K562 (cell line): ENCODE measurements around the gene FARSB. TPM values are rescaled to one million over a fixed set of nuclear protein-coding genes. Genes with fewer than 3 reads are reported as not detected.

Experiments used
- ATAC-seq: fragments of 200-7000 bp; cut with Tn5 transposase; 3 replicates; pipeline ENCODE4 v1.9.1; 2020; ENCODE audit warnings: moderate library complexity
- BruUV-seq: library from RNA; stranded (reverse); fragments of 400-500 nt; replicated peaks from 2 replicates; lab custom pipeline; 2021; lab: Mats Ljungman, UMichigan
- CTCF ChIA-PET: fragments of 300-600 bp; formaldehyde crosslinking; extraction: SDS; loops from one replicate; lab custom pipeline; 2021; ENCODE audit warnings: low intra/inter-chr PET ratio; lab: Yijun Ruan, JAX
- POLR2A ChIA-PET: fragments of 300-600, 350-650 bp; sonication (Branson Sonifier 250); formaldehyde crosslinking; extraction: SDS; loops from one replicate; lab custom pipeline; 2021; ENCODE audit warnings: antibody characterized with exemption, inconsistent platforms; lab: Yijun Ruan, JAX
- DNase-seq, 4 experiments: peaks; one replicate each; pipeline versions ENCODE4 v3.0.0 to v3.0.0-alpha.2; 2011 to 2018; ENCODE audit warnings: low spot score in 3 of 4, mixed read lengths in 3 of 4; ENCODE audit errors: extremely low read depth in 1 of 4
- FAIRE-seq: peaks from 2 replicates; lab custom pipeline; 2011; peaks lifted over from hg19 to GRCh38; lab: Jason Lieb, UNC
- H2AFZ ChIP-seq: 2 replicates; pipeline ENCODE4 v1.6.0; 2011; ENCODE audit warnings: low read depth, low read length, control low read depth, inconsistent platforms
- H3K27ac ChIP-seq: fragments of 200-600 bp; 3 replicates; pipeline ENCODE4 v1.8.0; 2011; ENCODE audit warnings: low read depth, mild to moderate bottlenecking, control low read depth, inconsistent platforms, low read length, moderate library complexity, mixed read lengths; ENCODE audit errors: extremely low read depth
- H3K27me3 ChIP-seq, 2 experiments: fragments of 300-600 bp in 1 of 2; 2 replicates in 1 of 2; 3 replicates in 1 of 2; pipeline versions ENCODE4 v1.6.0 to v1.8.0; 2011; ENCODE audit warnings: inconsistent platforms in 2 of 2, low read length in 2 of 2, mild to moderate bottlenecking in 1 of 2, mixed read lengths in 1 of 2, moderate library complexity in 1 of 2; ENCODE audit not compliant: control insufficient read depth in 2 of 2, insufficient read depth in 2 of 2
- H3K36me3 ChIP-seq: fragments of 300-600 bp; 3 replicates; pipeline ENCODE4 v1.8.0; 2011; ENCODE audit warnings: mild to moderate bottlenecking, low read length, inconsistent platforms; ENCODE audit not compliant: control insufficient read depth, insufficient read depth
- H3K4me1 ChIP-seq, 2 experiments: fragments of 200-600 bp in 1 of 2; replicated peaks in 1 of 2; 2 replicates in 1 of 2; 3 replicates in 1 of 2; pipeline versions ENCODE4 v1.5.1 to v1.8.0; 2011; ENCODE audit warnings: inconsistent platforms in 2 of 2, low read length in 2 of 2, mild to moderate bottlenecking in 1 of 2, mixed read lengths in 1 of 2, moderate library complexity in 1 of 2; ENCODE audit not compliant: control insufficient read depth in 2 of 2, insufficient read depth in 2 of 2
- H3K4me2 ChIP-seq: 2 replicates; pipeline ENCODE4 v1.6.1; 2011; ENCODE audit warnings: low read length, control low read depth, inconsistent platforms, mixed read lengths; ENCODE audit not compliant: insufficient read depth
- H3K4me3 ChIP-seq: fragments of 200-600 bp; sonication (generic), shearing (Covaris generic); 2 replicates; pipeline ENCODE4 v1.5.1; 2016; ENCODE audit warnings: control low read depth, inconsistent platforms
- H3K79me2 ChIP-seq: fragments of 200-600 bp; 3 replicates; pipeline ENCODE4 v1.8.0; 2011; ENCODE audit warnings: low read length, inconsistent platforms; ENCODE audit not compliant: control insufficient read depth, insufficient read depth
- H3K9ac ChIP-seq, 2 experiments: 2 replicates each; pipeline versions ENCODE4 v1.6.0 to v1.6.1; 2011; ENCODE audit warnings: low read depth in 2 of 2, low read length in 2 of 2, control low read depth in 1 of 2, inconsistent platforms in 1 of 2, mild to moderate bottlenecking in 1 of 2, mixed read lengths in 1 of 2; ENCODE audit not compliant: insufficient read depth in 1 of 2
- H3K9me1 ChIP-seq: one replicate; pipeline ENCODE4 v1.6.0; 2011; ENCODE audit warnings: inconsistent platforms, mild to moderate bottlenecking, low read length, moderate library complexity; ENCODE audit not compliant: control insufficient read depth, insufficient read depth
- H3K9me3 ChIP-seq: replicated peaks from 2 replicates; pipeline ENCODE4 v1.5.1; 2011; ENCODE audit warnings: low read depth, low read length, inconsistent platforms; ENCODE audit not compliant: control insufficient read depth, insufficient read depth
- H4K20me1 ChIP-seq: replicated peaks from 2 replicates; pipeline ENCODE4 v1.6.1; 2011; ENCODE audit warnings: low read length, inconsistent platforms, mixed read lengths; ENCODE audit not compliant: control insufficient read depth, insufficient read depth
- GTF3C2 ChIP-seq: IDR thresholded peaks from 3 replicates; pipeline ENCODE4 v1.6.1; 2011; ENCODE audit warnings: borderline replicate concordance, mild to moderate bottlenecking, moderate library complexity; ENCODE audit not compliant: insufficient read length; ENCODE audit errors: extremely low read depth
- ZNF232 ChIP-seq: sonication (generic); formaldehyde crosslinking; IDR thresholded peaks from 2 replicates; pipeline ENCODE4 v1.8.0; 2022; ENCODE audit warnings: mild to moderate bottlenecking, missing genetic modification reagents
- ZNF274 ChIP-seq: IDR thresholded peaks from 2 replicates; pipeline ENCODE4 v1.6.1; 2011; ENCODE audit warnings: low read depth, mild to moderate bottlenecking, low read length, moderate library complexity, borderline replicate concordance
- ZNF280A ChIP-seq: fragments of 450-650 bp; IDR thresholded peaks from 2 replicates; pipeline ENCODE4 v1.6.1; 2018; ENCODE audit warnings: mild to moderate bottlenecking, low read depth; ENCODE audit not compliant: partially characterized antibody
- WGBS: fragments of 100-300 bp; shearing (Covaris generic); methylation state at CpG from one replicate; pipeline ENCODE4 v1.1.6; 2016; ENCODE audit warnings: low coverage, mixed read lengths; ENCODE audit not compliant: insufficient coverage; ENCODE audit errors: missing lambda C conversion rate; 5-methylcytosine and 5-hydroxymethylcytosine counted together
- in situ Hi-C: fragments of 300-500 bp; cut with MboI; formaldehyde crosslinking; loops from 4 replicates; pipeline ENCODE4 v1.15.0; 2018; ENCODE audit warnings: inconsistent platforms, mixed read lengths
- intact Hi-C: fragments of 100-400 bp; cut with micrococcal nuclease; formaldehyde crosslinking; loops from 2 replicates; pipeline ENCODE4 v1.14.2; 2022
- polyA plus RNA-seq, 8 experiments: library from polyadenylated mRNA; depleted of rRNA in 4 of 8; stranded (reverse) in 5 of 8; unstranded in 3 of 8; fragments of >200 nt; fragmentation: Nextera tagmentation in 2 of 8; fragmentation: Illumina TruSeq in 1 of 8; extraction: Ambion mirVana in 2 of 8; extraction: Trizol in 1 of 8; gene quantifications; 2 replicates each; pipeline versions ENCODE4 v1.2.1 to v1.2.3, GENCODE V29; 2011 to 2014; ENCODE audit warnings: inconsistent platforms in 1 of 8, missing spikeins in 1 of 8
- total RNA-seq, 7 experiments: library from RNA; depleted of rRNA in 6 of 7; stranded (reverse); fragments of >200 nt in 6 of 7; fragmentation: Illumina TruSeq in 2 of 7; extraction: Trizol in 2 of 7; gene quantifications; 2 replicates each; pipeline versions ENCODE4 v1.2.1 to v1.2.3, GENCODE V29; 2011 to 2021; ENCODE audit warnings: low replicate concordance in 1 of 7

FARSB gene
- total and polyA plus RNA-seq, 9 of the 15 experiments (the other 6 are each of a cell fraction or from before 2014, with no cell fraction given): 26.6 to 171 (median 55.7) TPM

- no peak for TF ChIP-seq GTF3C2
Measured at GRCh38 chr2:222554517-222554916, 101.4 kb downstream of the FARSB start (continued).

- no peaks in the 10 kb centered on the region for H4K20me1 ChIP-seq
- no peak overlapping the region for H3K4me3 ChIP-seq
- TF ChIP-seq ZNF274 (no peak), ZNF232 (CRISPR knock-in tag) (no peak), ZNF280A (no peak)
- H3K36me3 ChIP-seq: no peaks in the 10 kb centered on the region
- H3K4me1 ChIP-seq: no peaks in the 10 kb centered on the region
- no peak for FAIRE-seq
- no TSS peak for BruUV-seq
- H3K4me2 ChIP-seq: no peak overlapping the region
- CTCF ChIA-PET: no interaction called here
- POLR2A ChIA-PET: no interaction called here
- WGBS: 3% methylated on average over 3 of the region's 3 CpGs
- no peaks in the 10 kb centered on the region for H3K9me3 ChIP-seq
- H3K9me1 ChIP-seq: no peaks in the 10 kb centered on the region
- H3K27me3 ChIP-seq: no peaks in the 10 kb centered on the region
- in situ Hi-C loops (no loop called here), intact Hi-C loops (loop anchor here (5.0 kb wide), 1 partner anchor 507 kb away; no protein-coding TSS in a partner anchor)
- no peak overlapping the region for H2AFZ ChIP-seq
- ATAC-seq: no peak
- no peak for DNase-seq
- no peak overlapping the region for H3K27ac ChIP-seq
- H3K9ac ChIP-seq: no peak overlapping the region
- H3K79me2 ChIP-seq: no peaks in the 10 kb centered on the region
Measured at GRCh38 chr2:222548992-222549391, 106.9 kb downstream of the FARSB start.
